HUES48 (cell line): ENCODE results near the gene ADGRD1.

Experiments
- H3K27ac ChIP-seq: one replicate; pipeline ENCODE4 v1.7.0; 2013; ENCODE audit warnings: low read depth, low read length, inconsistent platforms
- H3K27me3 ChIP-seq: 2 replicates; pipeline ENCODE4 v1.6.1; 2013; ENCODE audit warnings: mild to moderate bottlenecking, low read length; ENCODE audit not compliant: control insufficient read depth, insufficient read depth
- H3K36me3 ChIP-seq: 2 replicates; pipeline ENCODE4 v1.6.1; 2013; ENCODE audit warnings: low read length; ENCODE audit not compliant: control insufficient read depth, insufficient read depth
- H3K4me1 ChIP-seq: 2 replicates; pipeline ENCODE4 v1.6.1; 2013; ENCODE audit warnings: mild to moderate bottlenecking, low read length; ENCODE audit not compliant: control insufficient read depth, insufficient read depth
- H3K4me3 ChIP-seq: 2 replicates; pipeline ENCODE4 v1.5.1; 2013; ENCODE audit warnings: mild to moderate bottlenecking, low read depth, low read length
- H3K9ac ChIP-seq: 2 replicates; pipeline ENCODE4 v1.6.1; 2013; ENCODE audit warnings: mild to moderate bottlenecking, low read depth, low read length, moderate library complexity
- H3K9me3 ChIP-seq: 2 replicates; pipeline ENCODE4 v1.6.1; 2013; ENCODE audit warnings: low read length; ENCODE audit not compliant: control insufficient read depth, insufficient read depth

Gene ADGRD1

GRCh38 chr12:130920723-130921381, 32.9 kb upstream of the ADGRD1 start:
- Histone ChIP-seq H3K27ac (no peak overlapping the region), H3K9me3 (no peaks in the 10 kb centered on the region), H3K36me3 (no peaks in the 10 kb centered on the region), H3K9ac (no peak overlapping the region), H3K27me3 (peaks cover 4% of the 10 kb centered on the region; the same call in 1 of the 2 replicates), H3K4me3 (no peak overlapping the region), H3K4me1 (no peaks in the 10 kb centered on the region)

- no peaks in the 10 kb centered on the region for H3K36me3 ChIP-seq
- no peak overlapping the region for H3K4me3 ChIP-seq
- no peak overlapping the region for H3K9ac ChIP-seq
- H3K27me3 ChIP-seq = no peaks in the 10 kb centered on the region
- no peak overlapping the region for H3K27ac ChIP-seq
- no peaks in the 10 kb centered on the region for H3K4me1 ChIP-seq
- H3K9me3 ChIP-seq = no peaks in the 10 kb centered on the region
Measured at GRCh38 chr12:130922511-130922953, 31.2 kb upstream of the ADGRD1 start.

- no peak overlapping the region for H3K27ac ChIP-seq
- H3K9ac ChIP-seq = no peak overlapping the region
- H3K27me3 ChIP-seq = no peaks in the 10 kb centered on the region
- no peaks in the 10 kb centered on the region for H3K9me3 ChIP-seq
- no peak overlapping the region for H3K4me3 ChIP-seq
- H3K4me1 ChIP-seq = no peaks in the 10 kb centered on the region
- no peaks in the 10 kb centered on the region for H3K36me3 ChIP-seq
Measured at GRCh38 chr12:130924966-130925665, 28.6 kb upstream of the ADGRD1 start.

GRCh38 chr12:130925666-130926015, 28.1 kb upstream of the ADGRD1 start:
- Histone ChIP-seq H3K36me3 (no peaks in the 10 kb centered on the region), H3K4me3 (no peak overlapping the region), H3K9ac (no peak overlapping the region), H3K9me3 (no peaks in the 10 kb centered on the region), H3K4me1 (no peaks in the 10 kb centered on the region), H3K27me3 (no peaks in the 10 kb centered on the region), H3K27ac (no peak overlapping the region)

- Histone ChIP-seq H3K9ac (no peak overlapping the region), H3K27me3 (no peaks in the 10 kb centered on the region), H3K4me3 (no peak overlapping the region), H3K9me3 (no peaks in the 10 kb centered on the region), H3K36me3 (no peaks in the 10 kb centered on the region), H3K4me1 (no peaks in the 10 kb centered on the region), H3K27ac (no peak overlapping the region)
Measured at GRCh38 chr12:130929363-130929762, 24.3 kb upstream of the ADGRD1 start.

GRCh38 chr12:130932061-130932930, 21.4 kb upstream of the ADGRD1 start:
- Histone ChIP-seq H3K27me3 (no peaks in the 10 kb centered on the region), H3K4me1 (no peaks in the 10 kb centered on the region), H3K27ac (no peak overlapping the region), H3K9me3 (peaks cover 3% of the 10 kb centered on the region; the same call in 1 of the 2 replicates), H3K4me3 (no peak overlapping the region), H3K36me3 (no peaks in the 10 kb centered on the region), H3K9ac (no peak overlapping the region)

GRCh38 chr12:130933269-130933995, 20.3 kb upstream of the ADGRD1 start:
- Histone ChIP-seq H3K27ac (no peak overlapping the region), H3K4me3 (no peak overlapping the region), H3K9me3 (peaks cover 3% of the 10 kb centered on the region; the same call in 1 of the 2 replicates), H3K36me3 (no peaks in the 10 kb centered on the region), H3K27me3 (no peaks in the 10 kb centered on the region), H3K9ac (no peak overlapping the region), H3K4me1 (no peaks in the 10 kb centered on the region)

- Histone ChIP-seq H3K9me3 (peaks cover 3% of the 10 kb centered on the region; the same call in 1 of the 2 replicates), H3K36me3 (no peaks in the 10 kb centered on the region), H3K27me3 (no peaks in the 10 kb centered on the region)
Measured at GRCh38 chr12:130934753-130935152, 19.0 kb upstream of the ADGRD1 start.

GRCh38 chr12:130936561-130936960, 17.1 kb upstream of the ADGRD1 start:
- no peak overlapping the region for H3K9ac ChIP-seq
- H3K9me3 ChIP-seq = peaks cover 3% of the 10 kb centered on the region
- H3K27ac ChIP-seq = no peak overlapping the region
- H3K4me1 ChIP-seq = no peaks in the 10 kb centered on the region
- no peaks in the 10 kb centered on the region for H3K36me3 ChIP-seq
- no peaks in the 10 kb centered on the region for H3K27me3 ChIP-seq
- no peak overlapping the region for H3K4me3 ChIP-seq

More at GRCh38 chr12:130934753-130935152, 19.0 kb upstream of the ADGRD1 start:
- Histone ChIP-seq H3K4me3 (no peak overlapping the region), H3K27ac (no peak overlapping the region), H3K4me1 (no peaks in the 10 kb centered on the region), H3K9ac (no peak overlapping the region)

GRCh38 chr12:130937063-130937462, 16.6 kb upstream of the ADGRD1 start:
- Histone ChIP-seq H3K27ac (no peak overlapping the region), H3K9ac (no peak overlapping the region), H3K4me3 (no peak overlapping the region), H3K9me3 (peaks cover 3% of the 10 kb centered on the region), H3K4me1 (no peaks in the 10 kb centered on the region), H3K36me3 (no peaks in the 10 kb centered on the region), H3K27me3 (no peaks in the 10 kb centered on the region)
